Lower leg skin (tissue), 3 donors: ENCODE measurements around the gene IPMK.

Experiments used
- POLR2A ChIP-seq, 2 donors: fragments of 450-650 bp; IDR thresholded peaks; one replicate each; pipeline ENCODE4 v1.6.1; 2016 to 2017; ENCODE audit warnings: antibody characterized with exemption in 2 of 2, mild to moderate bottlenecking in 1 of 2, moderate library complexity in 1 of 2
- TF ChIP-seq, protein P1 (sequence below), 3 donors: fragments of 450-650 bp; IDR thresholded peaks; one replicate each; pipeline ENCODE4 v1.5.1; 2016; ENCODE audit warnings: antibody characterized with exemption in 3 of 3, mild to moderate bottlenecking in 3 of 3, moderate library complexity in 2 of 3

DNA sequence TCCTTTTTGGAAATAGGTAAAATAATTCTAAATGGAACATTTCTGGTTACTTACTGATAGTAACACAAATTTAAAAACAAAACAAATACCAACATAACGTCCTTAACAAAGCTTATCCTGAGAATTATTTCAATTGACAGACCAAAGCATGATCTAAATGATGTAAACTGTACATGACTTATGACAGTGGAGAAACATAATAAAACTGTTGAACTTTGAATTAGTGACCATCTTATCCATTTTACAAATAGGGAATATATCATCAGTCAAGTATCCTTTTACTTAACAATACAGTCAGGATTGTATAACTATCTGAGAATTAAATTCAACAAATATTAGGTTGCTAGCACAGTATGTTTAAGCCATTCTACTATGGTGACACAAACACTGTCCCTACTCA lies 2.4 kb downstream of the IPMK start:
- TF ChIP-seq, protein P1, sequence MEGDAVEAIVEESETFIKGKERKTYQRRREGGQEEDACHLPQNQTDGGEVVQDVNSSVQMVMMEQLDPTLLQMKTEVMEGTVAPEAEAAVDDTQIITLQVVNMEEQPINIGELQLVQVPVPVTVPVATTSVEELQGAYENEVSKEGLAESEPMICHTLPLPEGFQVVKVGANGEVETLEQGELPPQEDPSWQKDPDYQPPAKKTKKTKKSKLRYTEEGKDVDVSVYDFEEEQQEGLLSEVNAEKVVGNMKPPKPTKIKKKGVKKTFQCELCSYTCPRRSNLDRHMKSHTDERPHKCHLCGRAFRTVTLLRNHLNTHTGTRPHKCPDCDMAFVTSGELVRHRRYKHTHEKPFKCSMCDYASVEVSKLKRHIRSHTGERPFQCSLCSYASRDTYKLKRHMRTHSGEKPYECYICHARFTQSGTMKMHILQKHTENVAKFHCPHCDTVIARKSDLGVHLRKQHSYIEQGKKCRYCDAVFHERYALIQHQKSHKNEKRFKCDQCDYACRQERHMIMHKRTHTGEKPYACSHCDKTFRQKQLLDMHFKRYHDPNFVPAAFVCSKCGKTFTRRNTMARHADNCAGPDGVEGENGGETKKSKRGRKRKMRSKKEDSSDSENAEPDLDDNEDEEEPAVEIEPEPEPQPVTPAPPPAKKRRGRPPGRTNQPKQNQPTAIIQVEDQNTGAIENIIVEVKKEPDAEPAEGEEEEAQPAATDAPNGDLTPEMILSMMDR (IDR thresholded peaks at IDR 0.05) = no peak
- TF ChIP-seq POLR2A (IDR thresholded peaks at IDR 0.05) = no peak
